HG03025 (cell line): ENCODE measurements around the gene FABP2.
"Not testable (repeated sequence)": the region's sequence is repeated elsewhere in the genome, so short reads cannot be mapped to it uniquely, and the experiment has no call there.

Experiments
- ATAC-seq: cut with Tn5 transposase; IDR thresholded peaks from one replicate; pipeline ENCODE4 v1.9.1; 2021; ENCODE audit warnings: mild to moderate bottlenecking, moderate library complexity; ENCODE audit not compliant: unreplicated experiment, low FRiP score

FABP2 gene

DNA sequence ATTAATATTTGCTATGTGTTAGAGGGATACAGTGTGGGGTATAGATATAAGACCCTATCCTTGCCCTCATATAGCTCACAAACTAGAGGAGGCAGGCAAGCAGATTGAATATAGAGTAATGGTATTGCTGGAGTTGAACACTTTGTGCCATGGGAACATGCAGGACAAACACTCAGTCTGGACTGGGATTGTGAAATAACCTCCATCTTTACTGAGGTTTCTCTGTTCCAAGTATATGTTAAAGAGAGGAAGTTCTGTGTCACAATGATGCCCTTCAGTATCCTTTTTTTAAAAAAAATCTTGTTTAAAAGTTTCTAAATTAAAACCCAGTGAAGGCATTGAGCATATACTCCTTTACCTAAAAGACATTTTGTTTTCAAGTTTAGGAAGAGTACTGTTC lies 8.7 kb downstream of the FABP2 start:
- ATAC-seq: no peak

DNA sequence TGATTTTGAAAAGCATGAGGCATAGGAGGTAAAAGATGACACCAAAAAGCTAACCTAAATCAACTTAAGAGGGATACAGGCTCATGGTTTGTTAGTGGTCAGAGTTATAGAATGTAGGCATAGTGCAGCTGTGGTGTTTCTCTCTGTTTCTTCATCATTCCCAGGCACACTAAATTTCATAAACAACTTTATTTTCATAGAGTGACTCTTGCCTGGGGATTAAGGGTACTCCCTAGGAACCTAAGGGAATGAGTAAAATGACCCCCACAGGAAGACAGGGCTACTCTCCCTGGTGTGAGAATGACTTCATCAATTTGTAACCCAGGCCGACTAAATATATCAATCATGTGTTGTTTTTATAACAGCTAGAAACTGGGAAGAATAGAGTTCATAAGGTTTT lies 11.1 kb downstream of the FABP2 start:
- ATAC-seq: no peak

DNA sequence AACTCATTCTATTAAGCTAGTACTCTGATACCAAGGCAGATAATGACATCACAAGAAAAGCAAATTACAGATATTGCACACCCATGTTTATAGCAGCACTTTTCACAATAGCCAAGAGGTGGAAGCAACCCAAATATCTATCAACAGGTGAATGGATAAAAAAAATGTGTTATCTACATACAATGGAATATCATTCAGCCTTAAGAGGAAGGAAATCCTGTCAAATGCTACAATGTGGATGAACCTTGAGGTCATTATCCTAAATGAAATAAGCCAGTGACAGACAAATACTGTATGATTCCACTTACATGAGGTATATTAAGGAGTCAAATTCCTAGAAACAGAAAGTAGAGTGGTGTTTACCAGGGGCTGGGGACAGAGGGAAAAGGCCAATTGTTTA lies 14.3 kb downstream of the FABP2 start:
- no peak for ATAC-seq

DNA sequence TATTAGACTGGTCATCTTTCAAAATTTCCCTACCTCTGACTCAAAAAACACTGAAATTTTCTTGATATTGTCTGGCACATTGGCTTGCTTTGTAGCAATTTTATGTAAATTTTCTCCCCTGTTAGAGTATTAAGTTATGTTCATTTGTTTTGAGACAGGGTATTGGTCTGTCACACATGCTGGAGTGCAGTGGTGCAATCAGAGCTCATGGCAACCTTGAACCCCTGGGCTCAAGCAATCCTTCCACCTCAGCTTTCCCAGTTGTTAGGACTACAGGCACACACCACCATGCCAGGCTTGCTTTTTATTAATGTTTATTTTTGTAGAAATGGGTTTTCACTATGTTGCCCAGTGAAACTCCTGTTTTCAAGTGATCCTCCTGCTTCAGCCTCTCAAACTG lies 17.5 kb downstream of the FABP2 start:
- no peak for ATAC-seq

GRCh38 chr4:119303587-119304305 lies 18.2 kb downstream of the FABP2 start:
- ATAC-seq: no peak

- no peak for ATAC-seq
Measured at GRCh38 chr4:119302073-119302832, 19.7 kb downstream of the FABP2 start.

GRCh38 chr4:119300101-119300978 lies 21.6 kb downstream of the FABP2 start:
- ATAC-seq: peak; percentile 95

DNA sequence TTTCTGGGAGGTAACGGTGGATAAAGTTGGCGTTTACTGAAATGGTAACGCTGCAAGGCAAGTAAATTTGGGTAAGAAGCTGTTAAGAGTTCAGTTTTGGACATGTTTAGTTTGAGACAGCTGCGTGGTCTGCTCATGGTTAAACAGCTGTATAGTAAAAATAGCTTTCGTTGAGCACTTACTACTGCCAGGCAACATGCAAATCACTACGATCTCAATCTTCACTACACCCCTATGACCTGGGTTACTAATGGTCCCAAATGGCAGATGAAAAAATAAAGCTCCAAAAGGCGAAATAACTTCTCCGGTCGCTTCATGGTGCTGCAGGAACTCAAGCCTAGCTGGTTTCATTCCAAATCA lies 22.2 kb downstream of the FABP2 start:
- peak; percentile 71 for ATAC-seq

- ATAC-seq: no peak
Measured at GRCh38 chr4:119299260-119299671, 22.7 kb downstream of the FABP2 start.

GRCh38 chr4:119297795-119298194 lies 24.1 kb downstream of the FABP2 start:
- ATAC-seq: no peak

DNA sequence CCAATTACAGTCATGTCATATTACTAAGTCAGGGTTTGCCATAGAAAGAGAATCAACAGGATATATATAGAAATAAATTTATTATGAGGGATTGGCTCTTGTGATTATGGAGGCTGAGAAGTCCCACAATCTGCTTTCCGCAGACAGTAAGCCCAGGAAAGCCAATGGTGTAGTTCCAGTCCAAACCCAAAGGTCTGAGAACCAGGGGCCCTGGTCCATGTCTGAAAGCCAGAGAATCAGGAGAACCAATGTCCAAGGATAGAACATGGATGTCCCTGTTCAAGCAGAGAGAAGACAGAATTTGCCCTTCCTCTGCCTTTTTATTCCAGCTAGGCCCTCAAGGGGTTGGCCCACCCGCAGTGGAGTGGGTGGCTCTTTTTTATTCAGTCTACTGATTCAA lies 25.6 kb downstream of the FABP2 start:
- no peak for ATAC-seq

DNA sequence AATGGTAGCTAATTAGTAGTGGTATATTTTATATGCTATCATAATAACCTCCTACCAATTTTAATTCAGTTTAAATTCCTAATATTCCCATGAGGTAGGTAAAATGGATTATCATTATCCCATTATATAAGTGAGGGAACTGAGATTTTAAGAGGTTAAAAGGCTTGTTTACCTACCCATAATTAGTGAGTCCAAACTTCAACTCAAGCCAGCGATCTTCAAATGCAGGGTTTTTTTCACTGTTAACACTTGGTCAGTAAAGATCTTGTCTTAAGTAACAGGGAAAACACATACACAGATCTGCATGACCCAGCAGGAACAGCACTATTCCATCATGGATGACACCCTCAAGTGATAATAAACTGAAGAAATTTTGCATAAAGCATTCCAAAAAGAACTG lies 31.3 kb downstream of the FABP2 start:
- ATAC-seq: no peak

DNA sequence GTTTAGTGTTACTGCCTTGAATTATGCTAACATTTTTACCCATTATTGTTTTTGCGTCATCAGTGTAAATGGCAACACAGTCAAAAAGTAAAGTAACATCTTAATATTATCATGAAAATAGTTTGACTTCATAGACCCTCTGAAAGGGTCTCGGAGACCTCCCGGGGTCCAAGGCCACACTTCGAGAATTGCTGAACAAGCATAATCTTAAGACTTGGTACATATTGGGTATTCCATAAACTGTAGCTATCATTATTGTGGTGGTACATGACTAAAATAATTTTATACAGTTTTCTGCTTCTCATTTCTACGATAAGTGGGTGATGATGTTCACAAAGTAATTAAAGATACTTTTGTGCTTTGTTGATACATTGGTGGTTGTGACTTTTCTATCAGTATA lies 32.6 kb downstream of the FABP2 start:
- ATAC-seq: no peak

DNA sequence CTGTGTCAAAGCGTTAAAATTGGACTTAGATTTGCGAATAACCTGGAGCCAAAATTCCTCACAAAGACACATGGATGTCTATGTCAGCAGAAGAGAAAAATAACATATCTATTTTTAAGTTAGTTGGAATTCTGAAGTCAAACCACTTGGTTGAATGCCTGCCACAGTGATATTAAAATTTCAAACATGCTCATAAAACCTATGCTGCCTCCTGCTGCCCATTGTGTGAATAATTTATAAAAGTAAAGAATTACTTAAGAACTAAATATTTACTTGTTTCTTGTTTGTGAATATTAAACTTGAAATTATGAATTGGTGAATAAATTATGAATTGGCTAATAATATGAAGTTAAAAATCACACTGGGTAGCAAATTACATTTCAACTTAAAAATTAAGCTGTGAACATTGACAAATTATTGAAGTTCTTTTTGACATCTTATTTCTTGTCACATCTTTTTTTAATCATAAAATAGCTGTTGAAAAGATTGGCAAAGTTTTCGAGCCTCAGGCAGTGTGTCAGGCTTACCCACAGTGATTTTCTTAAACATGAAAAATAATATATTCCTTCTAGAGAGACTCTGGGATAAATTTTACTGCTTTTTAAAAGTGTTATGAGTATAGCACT lies 35.4 kb downstream of the FABP2 start:
- ATAC-seq: no peak

DNA sequence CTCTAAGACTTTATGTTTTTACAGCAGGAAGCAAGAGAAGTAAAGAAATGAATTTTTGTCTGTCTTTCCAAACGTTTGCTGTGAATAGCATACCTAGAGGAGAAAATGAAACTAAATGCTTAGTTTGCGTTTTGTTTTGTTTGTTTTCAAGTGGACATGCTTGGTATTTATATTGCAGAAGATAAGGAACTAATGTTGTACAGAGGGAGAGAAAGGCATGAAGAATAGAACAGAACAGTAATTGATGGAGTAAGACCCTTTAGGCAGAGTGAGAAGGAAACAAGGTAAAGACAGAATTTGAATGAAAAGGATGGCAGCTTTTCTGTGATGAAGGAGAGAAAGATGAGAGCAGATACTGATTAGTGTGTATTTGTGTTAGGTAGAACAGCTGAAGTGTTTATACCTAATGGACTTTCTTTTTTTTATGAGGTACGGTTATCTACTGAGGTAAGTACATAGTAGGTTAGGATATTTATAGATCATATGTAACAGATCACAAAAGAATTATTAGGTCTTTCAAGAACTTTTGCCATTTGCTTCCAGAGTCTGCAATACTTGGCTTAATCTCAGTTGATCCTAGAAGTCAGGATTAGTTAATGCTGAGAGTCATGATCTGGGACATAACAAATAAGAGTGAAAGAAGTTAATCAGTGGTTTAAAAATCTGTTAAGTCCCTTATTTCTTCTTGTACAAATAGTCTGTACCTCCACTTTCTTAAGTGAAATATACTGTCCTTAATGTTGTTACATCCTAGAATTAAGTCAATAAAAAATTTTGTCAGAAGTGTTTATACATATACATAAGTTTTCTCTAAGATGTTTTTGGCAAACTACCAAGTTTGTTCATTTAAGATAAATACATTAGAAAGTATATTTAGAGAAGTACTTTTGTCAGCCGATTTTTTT lies 36.8 kb downstream of the FABP2 start:
- ATAC-seq: no peak

GRCh38 chr4:119281393-119281792 lies 40.5 kb downstream of the FABP2 start:
- no peak for ATAC-seq

- not testable (repeated sequence) for ATAC-seq
Measured at GRCh38 chr4:119279945-119280344, 42.0 kb downstream of the FABP2 start.

DNA sequence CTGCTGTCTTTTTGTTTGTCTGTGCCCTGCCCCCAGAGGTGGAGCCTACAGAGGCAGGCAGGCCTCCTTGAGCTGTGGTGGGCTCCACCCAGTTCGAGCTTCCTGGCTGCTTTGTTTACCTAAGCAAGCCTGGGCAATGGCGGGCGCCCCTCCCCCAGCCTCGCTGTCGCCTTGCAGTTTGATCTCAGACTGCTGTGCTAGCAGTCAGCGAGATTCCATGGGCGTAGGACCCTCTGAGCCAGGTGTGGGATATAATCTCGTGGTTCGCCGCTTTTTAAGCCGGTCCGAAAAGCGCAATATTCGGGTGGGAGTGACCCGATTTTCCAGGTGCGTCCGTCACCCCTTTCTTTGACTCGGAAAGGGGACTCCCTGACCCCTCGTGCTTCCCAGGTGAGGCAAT lies 42.4 kb downstream of the FABP2 start:
- not testable (repeated sequence) for ATAC-seq

GRCh38 chr4:119271361-119272085 lies 50.4 kb downstream of the FABP2 start:
- no peak for ATAC-seq
